Activated CD8-positive, alpha-beta T cell treated with anti-CD3 and anti-CD28 coated beads for 36 hours (primary cell): ENCODE data around the gene DPM2. TPM values are rescaled to one million over a fixed set of nuclear protein-coding genes. Genes with fewer than 3 reads are reported as not detected.
A peak's percentile ranks its signal among the peaks of the same experiment; 100 is the strongest.

Source experiments
- ATAC-seq: fragments of 200-7000 bp; cut with Tn5 transposase; one replicate; pipeline ENCODE4 v1.10.0; 2021; ENCODE audit warnings: mild to moderate bottlenecking, moderate library complexity
- CTCF ChIA-PET: fragments of 350-600 bp; sonication (Branson Sonifier 250); formaldehyde crosslinking; loops from one replicate; lab custom pipeline; 2021; ENCODE audit warnings: antibody characterized with exemption; lab: Charles Lee
- POLR2A ChIA-PET: fragments of 350-600 bp; sonication (Branson Sonifier 250); formaldehyde crosslinking; loops from one replicate; lab custom pipeline; 2021; ENCODE audit warnings: antibody characterized with exemption; lab: Charles Lee
- DNase-seq: peaks from one replicate; pipeline ENCODE4 v3.0.0-alpha.2; 2020
- H3K27ac Mint-ChIP-seq: one replicate; pipeline ENCODE4 v1.8.0; 2021; ENCODE audit warnings: mild to moderate bottlenecking, mixed read lengths
- H3K27me3 Mint-ChIP-seq: one replicate; pipeline ENCODE4 v1.8.0; 2021; ENCODE audit warnings: mixed read lengths
- H3K36me3 Mint-ChIP-seq: one replicate; pipeline ENCODE4 v1.8.0; 2021; ENCODE audit warnings: low read depth, mixed read lengths
- H3K4me1 Mint-ChIP-seq: one replicate; pipeline ENCODE4 v1.8.0; 2021; ENCODE audit warnings: low read depth, mixed read lengths
- H3K4me3 Mint-ChIP-seq: one replicate; pipeline ENCODE4 v1.8.0; 2021; ENCODE audit warnings: mild to moderate bottlenecking, moderate library complexity, mixed read lengths
- H3K9me3 Mint-ChIP-seq: one replicate; pipeline ENCODE4 v1.8.0; 2021; ENCODE audit warnings: mixed read lengths
- intact Hi-C: fragments of 100-400 bp; cut with micrococcal nuclease; formaldehyde crosslinking; loops from one replicate; pipeline ENCODE4 v1.10.0; 2022
- total RNA-seq, 2 experiments: library from RNA; stranded (reverse); gene quantifications; one replicate each; pipeline ENCODE4 v1.2.3, GENCODE V29; 2021
- TF ChIP-seq, protein P1 (sequence below): fragments of 200-600 bp; IDR thresholded peaks from one replicate; pipeline ENCODE4 v1.8.0; 2022; ENCODE audit warnings: antibody characterized with exemption, mild to moderate bottlenecking

Gene DPM2
- total RNA-seq, 2 experiments from 2014 or later, result 41.3 to 43.9 TPM

GRCh38 chr9:127917603-127918002 is 20.1 kb downstream of the DPM2 start:
- peak overlapping the region; percentile 30 for H3K27ac Mint-ChIP-seq
- peaks cover 46% of the 10 kb centered on the region for H3K4me1 Mint-ChIP-seq
- TF ChIP-seq, protein P1, sequence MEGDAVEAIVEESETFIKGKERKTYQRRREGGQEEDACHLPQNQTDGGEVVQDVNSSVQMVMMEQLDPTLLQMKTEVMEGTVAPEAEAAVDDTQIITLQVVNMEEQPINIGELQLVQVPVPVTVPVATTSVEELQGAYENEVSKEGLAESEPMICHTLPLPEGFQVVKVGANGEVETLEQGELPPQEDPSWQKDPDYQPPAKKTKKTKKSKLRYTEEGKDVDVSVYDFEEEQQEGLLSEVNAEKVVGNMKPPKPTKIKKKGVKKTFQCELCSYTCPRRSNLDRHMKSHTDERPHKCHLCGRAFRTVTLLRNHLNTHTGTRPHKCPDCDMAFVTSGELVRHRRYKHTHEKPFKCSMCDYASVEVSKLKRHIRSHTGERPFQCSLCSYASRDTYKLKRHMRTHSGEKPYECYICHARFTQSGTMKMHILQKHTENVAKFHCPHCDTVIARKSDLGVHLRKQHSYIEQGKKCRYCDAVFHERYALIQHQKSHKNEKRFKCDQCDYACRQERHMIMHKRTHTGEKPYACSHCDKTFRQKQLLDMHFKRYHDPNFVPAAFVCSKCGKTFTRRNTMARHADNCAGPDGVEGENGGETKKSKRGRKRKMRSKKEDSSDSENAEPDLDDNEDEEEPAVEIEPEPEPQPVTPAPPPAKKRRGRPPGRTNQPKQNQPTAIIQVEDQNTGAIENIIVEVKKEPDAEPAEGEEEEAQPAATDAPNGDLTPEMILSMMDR, result no peak
- POLR2A ChIA-PET, result interaction anchor here (0.9 to 5.7 kb wide), 5 partner anchors 8 to 132 kb away, joined by 3 to 57 read pairs (median 8); partner anchors contain the start of genes CDK9 and ST6GALNAC6
- CTCF ChIA-PET, result interaction anchor here (1.0 to 4.7 kb wide), 12 partner anchors 11 to 183 kb away, joined by 3 to 23 read pairs (median 4); partner anchors contain the start of gene TOR2A
- H3K9me3 Mint-ChIP-seq, result no peaks in the 10 kb centered on the region
- H3K4me3 Mint-ChIP-seq, result peak overlapping the region; percentile 87
- DNase-seq (no peak), ATAC-seq (no peak)
- intact Hi-C loops, result loop anchor here (5.0 kb wide), 1 partner anchor 135 kb away; no protein-coding TSS in a partner anchor
- H3K27me3 Mint-ChIP-seq, result no peaks in the 10 kb centered on the region
- peaks cover 15% of the 10 kb centered on the region for H3K36me3 Mint-ChIP-seq

GRCh38 chr9:127916720-127917581 is 20.7 kb downstream of the DPM2 start, which contains the start of gene ST6GALNAC4:
TSS of gene ST6GALNAC4 (minus strand) at chr9:127917041. CDS start at chr9:127916419, 622 bp downstream.
- peak within 1 kb of the TSS; percentile 87 for H3K4me3 Mint-ChIP-seq
- TF ChIP-seq, protein P1, result no peak
- peaks cover 53% of the 10 kb centered on the region for H3K4me1 Mint-ChIP-seq
- H3K36me3 Mint-ChIP-seq, result peaks cover 19% of the 10 kb centered on the region
- CTCF ChIA-PET, result interaction anchor here (0.6 to 4.7 kb wide), 19 partner anchors 10 to 182 kb away, joined by 3 to 23 read pairs (median 4); partner anchors contain the start of gene TOR2A
- intact Hi-C loops, result loop anchor here (5.0 kb wide), 1 partner anchor 135 kb away; no protein-coding TSS in a partner anchor
- peak within 1 kb of the TSS; percentile 93 for H3K27ac Mint-ChIP-seq
- POLR2A ChIA-PET, result interaction anchor here (0.5 to 5.7 kb wide), 13 partner anchors 9 to 466 kb away, joined by 3 to 57 read pairs (median 5); partner anchors contain the start of genes CDK9, DPM2, RPL12 and SH2D3C
- no peaks in the 10 kb centered on the region for H3K27me3 Mint-ChIP-seq
- DNase-seq (peak; percentile 97), ATAC-seq (peak; percentile 96)
- no peaks in the 10 kb centered on the region for H3K9me3 Mint-ChIP-seq

- H3K36me3 Mint-ChIP-seq, result peaks cover 24% of the 10 kb centered on the region
- ChIA-PET POLR2A (interaction anchor here (0.5 to 5.7 kb wide), 12 partner anchors 11 to 465 kb away, joined by 3 to 57 read pairs (median 5); partner anchors contain the start of genes CDK9, DPM2, RPL12 and SH2D3C), CTCF (interaction anchor here (0.7 to 4.7 kb wide), 16 partner anchors 9 to 182 kb away, joined by 3 to 23 read pairs (median 4); partner anchors contain the start of gene TOR2A)
- DNase-seq (peak; percentile 81), ATAC-seq (peak; percentile 19)
- H3K27me3 Mint-ChIP-seq, result no peaks in the 10 kb centered on the region
- H3K4me3 Mint-ChIP-seq, result peak overlapping the region; percentile 87
- intact Hi-C loops, result loop anchor here (5.0 kb wide), 1 partner anchor 134 kb away; no protein-coding TSS in a partner anchor
- no peaks in the 10 kb centered on the region for H3K9me3 Mint-ChIP-seq
- TF ChIP-seq, protein P1, result no peak
- H3K4me1 Mint-ChIP-seq, result peaks cover 57% of the 10 kb centered on the region
- H3K27ac Mint-ChIP-seq, result peak overlapping the region; percentile 93
These were observed 21.6 kb downstream of the DPM2 start for GRCh38 chr9:127915801-127916719.

DNA sequence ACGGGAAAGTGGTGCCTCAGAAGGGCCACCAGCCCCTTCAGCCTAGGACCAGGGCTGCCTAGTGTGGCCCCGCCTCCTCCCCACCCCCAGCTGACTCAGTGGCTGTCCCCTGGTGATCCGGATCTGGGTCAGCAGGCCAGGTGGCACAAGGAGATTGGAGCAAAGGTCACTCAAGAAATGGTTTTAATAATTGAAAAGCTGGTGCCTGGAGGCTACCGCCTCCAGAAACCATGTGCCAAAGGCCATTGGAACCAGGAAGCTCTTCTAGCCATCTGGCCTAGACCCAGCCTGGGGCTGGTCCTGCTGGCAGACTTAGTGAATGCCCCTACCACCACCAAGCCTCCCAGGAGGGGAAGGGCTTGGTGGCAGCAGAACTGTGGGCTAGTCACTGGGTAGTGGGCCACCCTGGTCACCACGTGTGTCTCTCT is 22.3 kb downstream of the DPM2 start:
- ChIA-PET CTCF (interaction anchor here (1.1 to 4.7 kb wide), 8 partner anchors 23 to 181 kb away, joined by 3 to 23 read pairs (median 6); partner anchors contain the start of gene TOR2A), POLR2A (interaction anchor here (2.2 to 5.7 kb wide), 5 partner anchors 10 to 137 kb away, joined by 8 to 57 read pairs (median 12); partner anchors contain the start of genes CDK9, DPM2, SH2D3C and ST6GALNAC6)
- TF ChIP-seq, protein P1, result no peak
- H3K27ac Mint-ChIP-seq, result peak overlapping the region; percentile 93
- peaks cover 29% of the 10 kb centered on the region for H3K36me3 Mint-ChIP-seq
- peaks cover 63% of the 10 kb centered on the region for H3K4me1 Mint-ChIP-seq
- intact Hi-C loops, result loop anchor here (5.0 kb wide), 1 partner anchor 133 kb away; no protein-coding TSS in a partner anchor
- no peaks in the 10 kb centered on the region for H3K9me3 Mint-ChIP-seq
- peak overlapping the region; percentile 87 for H3K4me3 Mint-ChIP-seq
- no peaks in the 10 kb centered on the region for H3K27me3 Mint-ChIP-seq
- DNase-seq (peak; percentile 47), ATAC-seq (no peak)
